ENCODE results near the gene LRTM1.

The LRTM1 gene

GRCh38 chr3:54889731-54890130 is 38.1 kb downstream of the LRTM1 start:
- DNase-seq = no peak

GRCh38 chr3:54888873-54889272 is 39.0 kb downstream of the LRTM1 start:
- no peak for DNase-seq

- no peak for DNase-seq
Measured at GRCh38 chr3:54888162-54888561, 39.7 kb downstream of the LRTM1 start.

- no peak for DNase-seq
Measured at GRCh38 chr3:54882129-54882833, 45.6 kb downstream of the LRTM1 start.

GRCh38 chr3:54878145-54878544 is 49.7 kb downstream of the LRTM1 start:
- DNase-seq = no peak

- DNase-seq = no peak
Measured at GRCh38 chr3:54877730-54878129, 50.1 kb downstream of the LRTM1 start.

GRCh38 chr3:54876694-54877093 is 51.2 kb downstream of the LRTM1 start:
- DNase-seq = no peak

GRCh38 chr3:54875596-54876268 is 52.1 kb downstream of the LRTM1 start:
- no peak for DNase-seq

- DNase-seq = no peak
Measured at GRCh38 chr3:54874816-54875556, 52.9 kb downstream of the LRTM1 start.

- no peak for DNase-seq
Measured at GRCh38 chr3:54873059-54874010, 54.5 kb downstream of the LRTM1 start.

- no peak for DNase-seq
Measured at GRCh38 chr3:54871867-54872266, 56.0 kb downstream of the LRTM1 start.

GRCh38 chr3:54870423-54870822 is 57.4 kb downstream of the LRTM1 start:
- DNase-seq = no peak

Data from NCI-H2081 treated with DMSO at 0.1 percent for 48 hours (cell line).